Suprapubic skin (tissue), 3 donors: Measurements from ENCODE around the gene FAM193A.

Source experiments
- EP300 ChIP-seq: sonication (generic); formaldehyde crosslinking; IDR thresholded peaks from one replicate; pipeline ENCODE4 v1.6.1; 2017; ENCODE audit warnings: antibody characterized with exemption
- POLR2A ChIP-seq, 2 donors: fragments of 450-650 bp; IDR thresholded peaks; one replicate each; pipeline ENCODE4 v1.6.1; 2017; ENCODE audit warnings: antibody characterized with exemption in 2 of 2, mild to moderate bottlenecking in 2 of 2, moderate library complexity in 2 of 2
- TF ChIP-seq, protein P1 (sequence below), 2 donors: fragments of 200-600 bp in 1 of 2; fragments of 450-650 bp in 1 of 2; sonication (generic) in 1 of 2; IDR thresholded peaks; one replicate each; pipeline ENCODE4 v1.5.1; 2016 to 2019; ENCODE audit warnings: antibody characterized with exemption in 2 of 2, mild to moderate bottlenecking in 1 of 2, moderate library complexity in 1 of 2

DNA sequence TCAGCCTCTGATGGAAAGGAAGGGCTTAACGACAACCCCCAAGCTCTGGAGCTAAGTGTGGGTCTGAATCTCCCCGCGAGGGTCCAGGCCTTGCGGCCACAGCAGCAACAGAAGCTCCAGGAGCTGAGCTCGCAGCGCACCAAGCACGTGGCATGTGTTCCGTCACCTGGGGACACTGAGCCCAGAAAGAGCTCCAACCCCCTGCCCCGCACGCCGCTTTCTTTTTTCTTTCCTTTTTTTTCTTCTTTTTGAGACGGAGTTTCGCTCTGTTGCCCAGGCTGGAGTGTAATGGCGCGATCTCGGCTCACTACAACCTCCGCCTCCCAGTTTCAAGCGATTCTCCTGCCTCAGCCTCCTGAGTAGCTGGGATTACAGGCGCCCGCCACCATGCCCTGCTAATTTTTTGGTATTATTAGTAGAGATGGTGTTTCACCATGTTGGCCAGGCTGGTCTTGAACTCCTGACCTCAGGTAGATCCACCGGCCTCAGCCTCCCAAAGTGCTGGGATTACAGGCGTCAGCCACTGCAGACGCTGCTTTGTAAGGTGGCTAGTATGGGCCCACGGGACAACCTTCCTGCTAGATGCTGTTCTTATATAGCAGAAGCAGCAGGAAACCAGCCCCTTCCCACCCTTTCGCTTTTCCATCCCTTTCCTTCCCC lies 220.4 kb downstream of the FAM193A start:
- TF ChIP-seq, protein P1, sequence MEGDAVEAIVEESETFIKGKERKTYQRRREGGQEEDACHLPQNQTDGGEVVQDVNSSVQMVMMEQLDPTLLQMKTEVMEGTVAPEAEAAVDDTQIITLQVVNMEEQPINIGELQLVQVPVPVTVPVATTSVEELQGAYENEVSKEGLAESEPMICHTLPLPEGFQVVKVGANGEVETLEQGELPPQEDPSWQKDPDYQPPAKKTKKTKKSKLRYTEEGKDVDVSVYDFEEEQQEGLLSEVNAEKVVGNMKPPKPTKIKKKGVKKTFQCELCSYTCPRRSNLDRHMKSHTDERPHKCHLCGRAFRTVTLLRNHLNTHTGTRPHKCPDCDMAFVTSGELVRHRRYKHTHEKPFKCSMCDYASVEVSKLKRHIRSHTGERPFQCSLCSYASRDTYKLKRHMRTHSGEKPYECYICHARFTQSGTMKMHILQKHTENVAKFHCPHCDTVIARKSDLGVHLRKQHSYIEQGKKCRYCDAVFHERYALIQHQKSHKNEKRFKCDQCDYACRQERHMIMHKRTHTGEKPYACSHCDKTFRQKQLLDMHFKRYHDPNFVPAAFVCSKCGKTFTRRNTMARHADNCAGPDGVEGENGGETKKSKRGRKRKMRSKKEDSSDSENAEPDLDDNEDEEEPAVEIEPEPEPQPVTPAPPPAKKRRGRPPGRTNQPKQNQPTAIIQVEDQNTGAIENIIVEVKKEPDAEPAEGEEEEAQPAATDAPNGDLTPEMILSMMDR (IDR thresholded peaks at IDR 0.05), result no peak
- TF ChIP-seq EP300, result no peak
- TF ChIP-seq POLR2A (IDR thresholded peaks at IDR 0.05), result no peak
